Esophagus muscularis mucosa (tissue), 3 donors: ENCODE results near the gene TAL1.

Source experiments
- POLR2A ChIP-seq: fragments of 450-650 bp; IDR thresholded peaks from one replicate; pipeline ENCODE4 v1.6.1; 2017; ENCODE audit warnings: antibody characterized with exemption, moderate library complexity, mild to moderate bottlenecking, low read depth
- POLR2AphosphoS5 ChIP-seq, 2 donors: sonication (generic); formaldehyde crosslinking; IDR thresholded peaks; one replicate each; pipeline ENCODE4 v1.6.1; 2017; ENCODE audit warnings: antibody characterized with exemption in 2 of 2
- TF ChIP-seq, protein P1 (sequence below), 3 experiments: fragments of 200-600 bp in 2 of 3; fragments of 450-650 bp in 1 of 3; sonication (generic) in 2 of 3; IDR thresholded peaks; one replicate each; pipeline ENCODE4 v1.5.1; 2017 to 2019; ENCODE audit warnings: antibody characterized with exemption in 3 of 3, mild to moderate bottlenecking in 2 of 3, moderate library complexity in 1 of 3

- TF ChIP-seq, protein P1, sequence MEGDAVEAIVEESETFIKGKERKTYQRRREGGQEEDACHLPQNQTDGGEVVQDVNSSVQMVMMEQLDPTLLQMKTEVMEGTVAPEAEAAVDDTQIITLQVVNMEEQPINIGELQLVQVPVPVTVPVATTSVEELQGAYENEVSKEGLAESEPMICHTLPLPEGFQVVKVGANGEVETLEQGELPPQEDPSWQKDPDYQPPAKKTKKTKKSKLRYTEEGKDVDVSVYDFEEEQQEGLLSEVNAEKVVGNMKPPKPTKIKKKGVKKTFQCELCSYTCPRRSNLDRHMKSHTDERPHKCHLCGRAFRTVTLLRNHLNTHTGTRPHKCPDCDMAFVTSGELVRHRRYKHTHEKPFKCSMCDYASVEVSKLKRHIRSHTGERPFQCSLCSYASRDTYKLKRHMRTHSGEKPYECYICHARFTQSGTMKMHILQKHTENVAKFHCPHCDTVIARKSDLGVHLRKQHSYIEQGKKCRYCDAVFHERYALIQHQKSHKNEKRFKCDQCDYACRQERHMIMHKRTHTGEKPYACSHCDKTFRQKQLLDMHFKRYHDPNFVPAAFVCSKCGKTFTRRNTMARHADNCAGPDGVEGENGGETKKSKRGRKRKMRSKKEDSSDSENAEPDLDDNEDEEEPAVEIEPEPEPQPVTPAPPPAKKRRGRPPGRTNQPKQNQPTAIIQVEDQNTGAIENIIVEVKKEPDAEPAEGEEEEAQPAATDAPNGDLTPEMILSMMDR (IDR thresholded peaks at IDR 0.05): no peak
- TF ChIP-seq POLR2AphosphoS5 (IDR thresholded peaks at IDR 0.05) (peak in 1 of 2 donors; percentile 32), POLR2A (no peak)
Measured at GRCh38 chr1:47241114-47242113, 9.4 kb upstream of the TAL1 start.
